Colon (tissue), 2 donors: ENCODE results near the gene RAB31.

Source experiments
- FAIRE-seq: peaks from 2 replicates; lab custom pipeline; 2012; peaks lifted over from hg19 to GRCh38; lab: Jason Lieb, UNC
- donor health status: control.
- donor health status: control.

RAB31 gene

GRCh38 chr18:9714266-9715087 lies 6.4 kb downstream of the RAB31 start:
- no peak for FAIRE-seq

DNA sequence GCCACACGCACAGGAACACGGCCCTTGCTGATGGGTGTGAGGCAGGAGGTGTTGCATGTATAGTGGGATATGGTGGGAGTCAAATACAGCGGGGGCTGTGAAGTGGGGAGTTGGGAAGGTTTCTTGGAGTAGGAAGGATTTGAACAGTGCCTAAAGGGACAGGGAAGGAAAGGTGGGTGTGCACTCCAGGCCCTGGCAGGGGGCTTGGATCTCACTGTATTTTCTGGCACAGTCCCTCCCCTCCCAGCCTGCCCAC lies 6.9 kb downstream of the RAB31 start:
- FAIRE-seq = no peak

DNA sequence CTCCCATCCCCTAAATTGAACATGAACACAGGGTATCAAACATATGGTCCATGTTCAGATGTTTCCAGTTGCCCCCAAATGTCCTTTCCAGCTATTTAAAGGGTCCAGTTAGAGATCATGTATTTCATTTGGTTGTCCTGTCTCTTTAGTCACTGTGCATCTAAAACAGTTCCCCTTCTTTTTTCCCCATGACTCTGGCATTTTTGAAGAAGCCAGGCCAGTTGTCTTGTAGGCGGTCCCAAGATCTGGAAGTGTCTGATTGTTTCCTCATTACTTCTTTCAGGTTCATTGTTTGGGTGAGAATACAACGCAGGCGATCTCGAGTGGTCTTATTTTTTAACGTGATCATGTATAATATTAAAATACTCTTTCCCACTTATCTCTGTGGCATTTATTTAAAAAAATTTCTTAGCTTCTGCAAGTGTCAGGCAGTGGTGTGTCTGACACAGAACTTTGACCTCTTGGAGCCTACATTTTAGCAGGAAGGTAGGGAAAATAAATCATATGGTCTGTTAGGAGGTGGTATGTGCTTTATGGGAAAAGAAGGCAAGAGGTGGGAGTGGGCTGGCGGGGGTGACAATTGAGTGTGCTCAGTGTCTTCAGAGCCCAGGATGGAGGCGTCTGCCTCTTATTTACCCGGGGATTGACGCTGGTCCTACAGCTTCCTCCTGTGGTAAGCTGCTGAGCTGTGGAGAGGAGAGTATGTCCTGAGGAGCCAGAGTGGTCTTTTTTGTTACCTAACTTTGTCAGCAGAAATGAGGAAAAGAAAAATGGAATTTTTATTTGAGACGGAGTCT lies 8.1 kb downstream of the RAB31 start:
- no peak for FAIRE-seq

DNA sequence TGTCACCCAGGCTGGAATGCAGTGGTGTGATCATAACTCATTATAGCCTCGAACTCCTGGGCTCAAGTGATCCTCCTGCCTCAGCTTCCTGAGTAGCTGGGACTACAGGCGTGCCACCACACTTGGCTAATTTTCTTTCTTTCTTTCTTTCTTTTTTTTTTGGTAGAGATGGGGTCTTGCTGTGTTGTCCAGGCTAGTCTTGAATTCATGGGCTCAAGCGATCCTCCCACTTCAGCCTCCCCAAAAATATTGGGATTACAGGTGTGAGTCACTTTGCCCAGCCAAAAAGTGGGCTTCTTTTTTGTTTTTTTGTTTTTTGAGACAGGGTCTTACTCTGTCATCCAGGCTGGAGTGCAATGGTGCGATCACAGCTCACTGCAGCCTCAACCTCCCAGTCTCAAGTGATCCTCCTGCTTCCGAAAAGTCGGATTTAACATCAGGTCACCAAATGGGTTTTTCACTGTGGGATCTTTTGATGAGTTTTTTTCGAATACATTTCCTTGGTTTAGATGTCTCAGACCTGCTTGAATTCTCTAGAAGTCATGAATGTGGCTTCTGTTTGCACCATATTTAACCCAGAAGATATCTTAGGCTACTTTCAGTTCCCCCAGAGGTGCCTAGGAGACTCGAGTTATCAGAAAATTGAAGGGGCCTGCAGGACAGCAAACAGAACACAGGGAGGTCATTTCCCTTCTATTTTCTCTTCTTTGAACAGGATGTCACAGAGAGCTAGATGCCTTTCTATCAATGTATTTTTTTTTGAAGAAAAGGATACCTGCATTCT lies 8.9 kb downstream of the RAB31 start:
- FAIRE-seq = no peak

GRCh38 chr18:9719421-9719981 lies 11.4 kb downstream of the RAB31 start:
- FAIRE-seq = no peak

DNA sequence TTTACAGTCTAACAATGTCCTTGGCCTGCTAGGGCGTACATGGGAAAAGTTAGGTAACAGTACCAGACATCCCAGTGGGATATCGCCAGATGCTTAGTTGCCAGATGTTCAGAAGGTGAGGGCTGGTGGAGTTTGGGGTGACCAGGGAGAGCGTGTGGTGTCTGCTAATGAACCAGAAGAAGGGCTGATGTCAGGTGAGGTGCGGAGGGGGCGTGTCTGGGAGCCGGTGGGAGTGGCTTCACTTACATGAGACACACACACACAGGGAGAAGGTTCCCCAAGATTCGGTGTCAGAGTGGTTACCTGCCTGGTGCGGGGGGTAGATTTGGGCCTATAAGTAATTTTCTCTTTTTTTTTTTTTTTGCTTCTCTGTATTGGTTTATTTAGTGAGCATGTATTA lies 12.2 kb downstream of the RAB31 start:
- FAIRE-seq = no peak

DNA sequence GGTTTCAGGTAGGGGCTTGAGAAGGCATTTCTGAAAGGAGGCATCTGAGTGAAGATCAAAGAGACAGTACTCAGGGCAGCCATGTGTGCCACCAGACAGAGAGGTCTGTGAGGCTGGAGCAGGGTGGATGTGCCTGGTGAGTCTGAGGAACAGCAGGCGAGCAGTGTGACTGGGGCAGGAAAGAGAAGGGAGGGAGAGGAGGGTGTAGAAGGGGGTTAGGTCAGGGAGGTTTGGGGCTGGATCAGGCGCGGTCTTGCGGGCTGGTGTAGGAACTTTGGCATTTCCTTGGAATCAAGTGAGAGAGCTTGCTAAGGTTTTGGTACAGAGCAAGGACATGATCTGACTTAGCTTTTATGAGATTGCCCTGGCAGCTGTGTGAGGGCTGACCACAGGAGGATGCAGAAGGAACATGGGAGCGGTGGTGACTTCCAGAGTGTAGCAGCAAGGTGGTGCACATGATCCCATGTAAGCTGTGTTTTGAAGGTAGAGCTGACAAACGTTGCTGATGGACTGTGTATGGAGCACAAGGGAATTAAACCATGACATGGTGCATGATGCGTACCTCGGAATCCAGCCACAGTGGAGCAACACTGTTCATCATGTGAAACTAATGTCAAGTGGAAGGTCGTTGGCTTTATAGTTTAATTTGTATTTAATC lies 13.9 kb downstream of the RAB31 start:
- no peak for FAIRE-seq

DNA sequence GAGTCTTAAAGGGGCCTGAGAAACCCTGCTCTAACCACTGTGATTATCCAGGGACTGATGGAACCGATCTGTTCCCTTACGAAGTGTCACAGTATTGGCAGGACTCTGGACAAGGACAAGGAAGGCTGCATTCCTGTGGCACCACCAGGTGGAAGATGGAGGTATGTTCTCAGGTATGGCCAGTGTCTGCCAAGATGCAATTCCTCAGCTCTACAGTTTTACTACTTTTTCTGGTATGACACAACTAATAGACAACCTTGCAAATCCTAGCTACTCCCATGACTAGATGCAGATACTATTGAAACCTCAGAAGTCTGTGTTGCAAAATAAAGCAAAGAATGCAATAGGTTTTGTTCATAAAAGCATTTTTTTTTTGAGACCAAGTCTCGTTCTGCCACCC lies 14.6 kb downstream of the RAB31 start:
- FAIRE-seq = no peak

- FAIRE-seq = no peak
These were observed 16.9 kb downstream of the RAB31 start for GRCh38 chr18:9724797-9725585.

DNA sequence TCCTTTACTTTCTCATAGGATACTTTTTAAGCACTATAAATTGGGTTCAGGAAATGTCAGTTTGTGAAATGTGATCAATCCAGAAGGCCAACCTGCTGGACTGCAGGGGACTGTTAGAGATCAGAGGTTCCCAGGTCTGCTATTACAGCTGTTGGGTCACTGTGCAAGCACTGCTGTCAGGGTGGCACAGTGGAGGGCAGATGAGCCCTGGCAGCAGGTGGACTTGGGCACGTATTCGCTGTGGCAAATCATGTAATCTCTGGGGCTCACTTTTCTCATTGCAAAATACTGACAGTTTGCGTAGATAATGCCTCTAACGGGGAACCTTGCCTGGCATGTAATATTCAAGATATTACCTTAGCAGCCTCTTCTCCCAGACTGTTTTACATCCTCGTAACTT lies 18.1 kb downstream of the RAB31 start:
- FAIRE-seq = no peak

GRCh38 chr18:9726936-9727335 lies 18.8 kb downstream of the RAB31 start:
- FAIRE-seq = no peak

GRCh38 chr18:9730786-9731185 lies 22.7 kb downstream of the RAB31 start:
- no peak for FAIRE-seq

GRCh38 chr18:9731380-9731779 lies 23.3 kb downstream of the RAB31 start:
- no peak for FAIRE-seq

GRCh38 chr18:9732031-9732430 lies 23.9 kb downstream of the RAB31 start:
- FAIRE-seq = no peak

DNA sequence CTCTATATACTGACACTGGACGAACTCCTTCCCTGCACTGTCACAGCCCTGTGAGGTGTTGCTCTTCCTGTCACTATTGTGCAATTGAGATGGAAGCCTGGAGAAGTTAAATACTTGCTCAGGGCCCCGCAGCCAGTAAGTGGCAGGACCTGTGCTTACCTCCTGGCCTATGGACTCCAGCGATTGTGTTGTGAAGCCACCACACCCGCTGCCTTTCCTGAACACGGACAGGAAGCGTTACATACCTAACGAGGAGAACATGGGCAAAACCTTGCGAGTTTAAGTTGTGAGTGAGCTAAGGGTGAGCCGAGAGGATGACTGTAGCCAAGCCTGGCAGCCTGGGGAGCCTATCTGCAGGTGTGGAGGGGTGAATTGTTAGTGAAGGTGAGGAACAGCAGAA lies 26.1 kb downstream of the RAB31 start:
- FAIRE-seq = no peak

GRCh38 chr18:9735238-9735637 lies 27.1 kb downstream of the RAB31 start:
- no peak for FAIRE-seq

DNA sequence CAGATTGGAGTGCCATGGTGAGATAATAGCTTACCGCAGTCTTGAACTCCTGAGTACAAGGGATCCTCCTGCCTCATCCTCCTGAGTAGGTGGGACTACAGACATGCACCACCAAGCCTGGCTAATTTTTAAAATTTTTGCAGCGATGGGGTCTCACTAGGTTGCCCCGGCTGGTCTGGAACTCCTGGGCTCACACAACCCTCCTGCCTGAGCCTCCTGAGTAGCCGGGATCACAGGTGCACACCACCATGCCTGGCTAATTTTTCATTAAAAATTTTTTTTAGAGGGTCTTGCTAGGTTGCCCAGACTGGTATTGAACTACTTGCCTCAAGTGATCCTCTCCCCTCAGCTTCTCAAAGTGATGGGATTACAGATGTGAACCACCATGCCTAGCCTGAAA lies 27.8 kb downstream of the RAB31 start:
- FAIRE-seq = no peak

DNA sequence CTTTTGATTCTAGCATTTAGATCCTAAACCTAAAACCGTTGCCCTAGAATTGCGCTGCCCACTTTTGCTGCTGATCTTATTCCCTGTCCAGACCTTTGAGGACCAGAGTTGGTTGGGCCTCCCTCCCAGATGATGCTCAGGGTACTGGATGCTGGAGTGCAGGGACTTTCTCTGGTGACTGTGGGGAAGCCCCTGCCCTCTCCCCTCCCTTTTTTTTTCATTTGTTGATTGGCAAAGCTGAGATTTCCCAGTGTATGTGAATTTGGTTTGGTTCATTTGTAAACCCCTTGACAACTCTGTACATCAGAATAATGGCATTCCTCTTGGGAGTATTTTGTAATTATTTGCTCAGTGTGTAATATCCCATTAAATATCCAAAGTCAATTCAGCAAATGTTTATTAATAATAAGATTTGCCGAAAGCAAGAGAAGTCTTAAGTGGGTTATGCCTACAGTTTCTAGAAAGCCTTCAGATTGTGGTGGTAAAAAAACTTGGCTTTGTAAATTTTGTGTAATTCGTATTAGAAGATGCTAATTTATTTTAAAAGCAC lies 28.3 kb downstream of the RAB31 start:
- FAIRE-seq = no peak

DNA sequence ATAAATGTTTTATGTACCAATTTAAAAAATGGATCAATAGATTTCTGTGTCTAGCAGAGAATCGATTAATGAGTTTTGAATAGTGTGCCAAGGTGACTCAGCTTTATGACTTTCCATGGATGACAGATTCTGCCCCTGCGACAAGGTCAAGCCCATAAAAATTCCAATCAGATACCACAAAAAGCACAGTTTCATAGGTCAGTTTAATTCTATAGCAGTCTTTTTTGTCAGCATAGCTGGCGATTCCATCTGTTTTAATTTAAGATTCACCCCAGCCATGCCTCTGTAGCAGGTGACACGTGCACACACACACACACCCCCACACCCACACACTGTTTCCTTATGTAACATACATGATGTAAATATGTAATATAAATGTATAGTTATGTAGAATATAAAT lies 28.9 kb downstream of the RAB31 start:
- no peak for FAIRE-seq

- no peak for FAIRE-seq
These were observed 29.5 kb downstream of the RAB31 start for GRCh38 chr18:9737472-9738121.
